Type B pancreatic cell (in vitro differentiated cells): ENCODE data around the gene LRRC25. TPM values are rescaled to one million over a fixed set of nuclear protein-coding genes. Genes with fewer than 3 reads are reported as not detected.
A peak's percentile ranks its signal among the peaks of the same experiment; 100 is the strongest.

ENCODE experiments used
- DNase-seq: peaks from one replicate; pipeline ENCODE4 v3.0.0; 2021; ENCODE audit warnings: mixed read lengths; ENCODE audit not compliant: unreplicated experiment; ENCODE audit errors: extremely low spot score
- H3K27ac Mint-ChIP-seq: 2 replicates; pipeline ENCODE4 v1.8.0; 2021; ENCODE audit warnings: mild to moderate bottlenecking, mixed read lengths
- H3K27me3 Mint-ChIP-seq: 2 replicates; pipeline ENCODE4 v1.8.0; 2021; ENCODE audit warnings: mixed read lengths
- H3K36me3 Mint-ChIP-seq: 2 replicates; pipeline ENCODE4 v1.8.0; 2021; ENCODE audit warnings: mixed read lengths
- H3K4me1 Mint-ChIP-seq: one replicate; pipeline ENCODE4 v1.8.0; 2021; ENCODE audit warnings: mixed read lengths; ENCODE audit not compliant: unreplicated experiment
- H3K4me3 Mint-ChIP-seq: 2 replicates; pipeline ENCODE4 v1.8.0; 2021; ENCODE audit warnings: mild to moderate bottlenecking, mixed read lengths
- H3K9me3 Mint-ChIP-seq: 2 replicates; pipeline ENCODE4 v1.8.0; 2021; ENCODE audit warnings: mixed read lengths
- total RNA-seq: library from RNA; stranded (reverse); gene quantifications from 2 replicates; pipeline ENCODE4 v1.2.1, GENCODE V29; 2021; ENCODE audit warnings: low replicate concordance
- TF ChIP-seq, protein P1 (sequence below): fragments of 200-600 bp; sonication (generic); conservative IDR thresholded peaks from 2 replicates; pipeline ENCODE4 v1.5.0; 2021; ENCODE audit warnings: antibody characterized with exemption, mild to moderate bottlenecking

Gene LRRC25
- total RNA-seq, 1 donor from 2014 or later = 0.19 TPM

DNA sequence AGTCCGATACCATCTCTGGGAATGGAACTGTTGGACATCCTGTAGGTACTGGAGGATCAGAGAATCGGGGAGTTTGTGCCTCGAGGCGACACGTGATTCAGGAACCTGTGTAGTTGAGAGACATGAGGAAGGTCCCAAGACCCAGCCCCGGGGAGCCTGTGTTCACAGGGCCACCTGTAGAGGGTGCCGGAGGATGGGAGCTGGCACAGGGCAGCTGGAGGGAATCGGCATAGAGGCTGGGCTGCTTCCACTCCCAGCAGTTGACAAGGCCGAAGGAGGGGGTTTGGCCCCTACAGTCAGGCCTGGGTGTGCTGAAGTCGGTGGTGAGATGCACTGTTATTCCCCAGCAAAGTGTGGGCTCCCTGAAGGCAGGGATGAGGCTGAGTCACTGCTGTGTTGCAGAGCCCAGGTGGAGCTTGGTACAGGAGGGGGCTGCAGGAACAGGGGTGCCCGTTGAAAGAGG lies 43.0 kb upstream of the LRRC25 start:
- H3K4me3 Mint-ChIP-seq = no peak overlapping the region
- TF ChIP-seq, protein P1, sequence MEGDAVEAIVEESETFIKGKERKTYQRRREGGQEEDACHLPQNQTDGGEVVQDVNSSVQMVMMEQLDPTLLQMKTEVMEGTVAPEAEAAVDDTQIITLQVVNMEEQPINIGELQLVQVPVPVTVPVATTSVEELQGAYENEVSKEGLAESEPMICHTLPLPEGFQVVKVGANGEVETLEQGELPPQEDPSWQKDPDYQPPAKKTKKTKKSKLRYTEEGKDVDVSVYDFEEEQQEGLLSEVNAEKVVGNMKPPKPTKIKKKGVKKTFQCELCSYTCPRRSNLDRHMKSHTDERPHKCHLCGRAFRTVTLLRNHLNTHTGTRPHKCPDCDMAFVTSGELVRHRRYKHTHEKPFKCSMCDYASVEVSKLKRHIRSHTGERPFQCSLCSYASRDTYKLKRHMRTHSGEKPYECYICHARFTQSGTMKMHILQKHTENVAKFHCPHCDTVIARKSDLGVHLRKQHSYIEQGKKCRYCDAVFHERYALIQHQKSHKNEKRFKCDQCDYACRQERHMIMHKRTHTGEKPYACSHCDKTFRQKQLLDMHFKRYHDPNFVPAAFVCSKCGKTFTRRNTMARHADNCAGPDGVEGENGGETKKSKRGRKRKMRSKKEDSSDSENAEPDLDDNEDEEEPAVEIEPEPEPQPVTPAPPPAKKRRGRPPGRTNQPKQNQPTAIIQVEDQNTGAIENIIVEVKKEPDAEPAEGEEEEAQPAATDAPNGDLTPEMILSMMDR = peak; percentile 31
- H3K27me3 Mint-ChIP-seq = no peaks in the 10 kb centered on the region
- H3K27ac Mint-ChIP-seq = peak overlapping the region; percentile 29
- peaks cover 5% of the 10 kb centered on the region for H3K36me3 Mint-ChIP-seq
- peaks cover 19% of the 10 kb centered on the region for H3K4me1 Mint-ChIP-seq
- H3K9me3 Mint-ChIP-seq = no peaks in the 10 kb centered on the region
- no peak for DNase-seq

DNA sequence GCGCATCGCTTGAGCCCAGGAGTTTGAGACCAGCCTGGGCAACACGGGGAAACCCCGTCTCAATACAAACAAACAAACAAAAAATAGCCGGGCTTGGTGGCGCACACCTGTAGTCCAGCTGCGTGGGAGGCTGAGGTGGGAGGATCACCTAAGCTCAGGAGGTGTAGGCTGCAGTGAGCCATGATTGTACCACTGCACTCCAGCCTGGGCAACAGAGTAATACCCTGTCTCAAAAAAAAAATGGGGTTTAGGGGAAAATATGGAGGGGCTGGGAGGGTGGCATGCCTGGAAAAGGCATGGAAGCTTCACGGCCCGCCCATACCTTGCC lies 42.5 kb upstream of the LRRC25 start:
- H3K27me3 Mint-ChIP-seq = no peaks in the 10 kb centered on the region
- no peak for DNase-seq
- H3K4me1 Mint-ChIP-seq = peaks cover 19% of the 10 kb centered on the region
- peaks cover 5% of the 10 kb centered on the region for H3K36me3 Mint-ChIP-seq
- peak overlapping the region; percentile 77 for H3K4me3 Mint-ChIP-seq
- peak overlapping the region; percentile 94 for H3K27ac Mint-ChIP-seq
- H3K9me3 Mint-ChIP-seq = no peaks in the 10 kb centered on the region
- TF ChIP-seq, protein P1 = no peak

DNA sequence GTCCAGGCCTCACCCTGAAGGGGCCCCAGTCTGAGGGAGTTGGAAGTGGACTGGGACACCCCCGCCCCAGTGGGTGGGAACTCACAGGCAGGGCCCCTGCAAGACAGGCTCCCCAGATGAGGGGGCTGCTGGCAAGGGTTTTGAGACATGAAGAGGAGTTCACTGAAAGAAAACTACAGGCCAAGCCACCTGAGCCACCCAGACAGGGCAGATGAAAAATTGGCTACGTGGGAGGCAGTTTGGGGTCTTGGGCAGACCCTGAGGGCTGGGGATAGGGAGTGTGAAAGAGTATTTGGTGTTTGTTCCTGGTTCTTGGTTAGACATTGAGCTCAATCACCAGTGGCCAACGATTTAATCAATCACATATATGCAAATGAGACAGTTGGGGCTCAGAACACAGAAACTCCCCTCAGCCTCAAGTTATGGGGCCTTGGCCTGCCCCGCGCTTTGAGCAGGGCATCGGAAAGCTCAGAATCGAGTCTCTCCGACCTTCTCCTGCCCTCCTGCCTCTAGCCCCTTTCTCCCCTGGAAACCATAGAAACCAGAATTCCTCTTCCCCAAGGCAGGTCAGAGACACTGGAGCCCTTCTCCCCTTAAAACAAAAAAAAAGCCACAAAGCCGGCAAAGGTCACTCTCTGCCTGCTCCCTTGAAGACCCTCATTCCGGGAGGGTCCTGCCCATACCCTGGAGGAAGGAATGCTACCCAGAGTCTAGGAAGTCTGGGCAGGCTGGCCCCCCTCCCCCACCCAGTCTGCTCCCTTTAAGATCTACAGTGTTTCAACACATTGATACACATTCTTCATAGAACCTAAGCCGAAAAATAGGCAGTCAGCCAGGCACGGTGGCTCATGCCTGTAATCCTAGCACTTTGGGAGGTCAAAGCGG lies 41.8 kb upstream of the LRRC25 start:
- H3K9me3 Mint-ChIP-seq = no peaks in the 10 kb centered on the region
- no peaks in the 10 kb centered on the region for H3K27me3 Mint-ChIP-seq
- peaks cover 23% of the 10 kb centered on the region for H3K4me1 Mint-ChIP-seq
- TF ChIP-seq, protein P1 = peak; percentile 70
- no peak for DNase-seq
- H3K27ac Mint-ChIP-seq = peak overlapping the region; percentile 94
- peak overlapping the region; percentile 77 for H3K4me3 Mint-ChIP-seq
- peaks cover 5% of the 10 kb centered on the region for H3K36me3 Mint-ChIP-seq

DNA sequence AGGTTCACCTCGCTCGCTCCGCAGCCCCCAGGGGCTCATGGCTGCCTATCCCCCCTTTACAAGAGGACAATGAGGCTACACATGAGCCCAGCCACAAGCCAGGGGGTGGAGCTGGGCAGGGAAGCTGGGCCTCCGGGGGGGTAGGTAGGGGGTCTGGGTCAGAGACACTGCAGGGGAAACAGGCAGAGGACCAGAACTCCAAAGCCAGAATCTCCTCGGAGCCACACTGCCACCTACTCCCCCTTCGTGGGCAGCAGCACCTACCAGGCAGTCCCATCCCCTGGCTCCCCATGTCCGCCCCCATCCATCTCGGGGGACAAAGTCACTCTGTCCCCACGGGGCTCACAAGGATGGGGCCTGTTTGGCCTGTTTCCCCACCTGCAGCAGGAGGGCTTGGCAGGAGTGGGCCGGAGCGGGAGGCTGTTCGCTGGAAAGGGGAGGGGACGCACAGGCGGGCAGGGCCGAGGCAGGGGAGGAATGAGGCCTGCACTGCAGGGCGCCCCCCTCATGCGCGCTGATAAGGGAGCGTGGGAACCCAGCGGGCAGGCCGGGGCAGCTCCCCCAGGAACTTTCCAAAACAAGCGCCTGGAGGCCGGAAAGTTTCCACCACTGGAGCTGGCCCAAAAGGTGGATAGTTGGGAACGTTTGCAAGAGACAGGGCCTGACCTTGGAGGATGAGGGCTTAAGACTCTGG lies 41.1 kb upstream of the LRRC25 start:
- TF ChIP-seq, protein P1 = no peak
- peaks cover 5% of the 10 kb centered on the region for H3K36me3 Mint-ChIP-seq
- no peaks in the 10 kb centered on the region for H3K27me3 Mint-ChIP-seq
- DNase-seq = no peak
- H3K4me3 Mint-ChIP-seq = peak overlapping the region; percentile 77
- no peaks in the 10 kb centered on the region for H3K9me3 Mint-ChIP-seq
- H3K27ac Mint-ChIP-seq = peak overlapping the region; percentile 94
- H3K4me1 Mint-ChIP-seq = peaks cover 24% of the 10 kb centered on the region

- Mint-ChIP-seq H3K27me3 (no peaks in the 10 kb centered on the region), H3K4me3 (peak within 1 kb of the TSS; percentile 83), H3K36me3 (peaks cover 4% of the 10 kb centered on the region), H3K27ac (peak within 1 kb of the TSS; percentile 94), H3K4me1 (peaks cover 23% of the 10 kb centered on the region), H3K9me3 (no peaks in the 10 kb centered on the region)
- no peak for DNase-seq
- TF ChIP-seq, protein P1 = no peak
These were observed 40.3 kb upstream of the LRRC25 start, which contains the start of gene ISYNA1 for GRCh38 chr19:18437491-18438330. Gene ISYNA1, minus strand, starts transcription at chr19:18438133. Its CDS starts 154 bp downstream, at chr19:18437979.
